ENCODE results near the gene KLRC2.
"Not testable (repeated sequence)": the region's sequence is repeated elsewhere in the genome, so short reads cannot be mapped to it uniquely, and the experiment has no call there.

The KLRC2 gene

DNA sequence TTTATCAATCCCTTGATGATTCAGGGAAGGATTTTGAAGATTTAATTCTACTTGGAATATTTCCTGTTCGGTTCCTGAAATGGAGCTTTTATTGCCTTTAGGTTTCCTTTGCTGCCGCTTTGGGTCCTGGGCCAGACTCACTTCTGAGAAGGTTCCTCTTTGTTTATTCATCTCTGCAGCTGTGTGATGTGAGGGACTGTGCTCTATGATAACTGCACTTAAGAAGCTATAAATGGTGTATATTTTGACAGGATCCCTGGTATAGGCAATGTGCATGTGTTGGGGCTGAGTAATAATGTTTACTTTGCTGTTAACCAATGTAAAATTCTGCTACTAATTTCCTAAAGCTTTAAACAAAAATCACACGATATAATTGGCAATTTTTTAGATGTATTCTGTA is at the start of gene KLRC2:
KLRC2 (minus strand) TSS at position 195 of the 400 bp plus-strand sequence; CDS start at position 171, 24 bp downstream.
- not testable (repeated sequence) for DNase-seq

GRCh38 chr12:10481901-10482300 is 46.1 kb upstream of the KLRC2 start:
- DNase-seq: not testable (repeated sequence)

DNA sequence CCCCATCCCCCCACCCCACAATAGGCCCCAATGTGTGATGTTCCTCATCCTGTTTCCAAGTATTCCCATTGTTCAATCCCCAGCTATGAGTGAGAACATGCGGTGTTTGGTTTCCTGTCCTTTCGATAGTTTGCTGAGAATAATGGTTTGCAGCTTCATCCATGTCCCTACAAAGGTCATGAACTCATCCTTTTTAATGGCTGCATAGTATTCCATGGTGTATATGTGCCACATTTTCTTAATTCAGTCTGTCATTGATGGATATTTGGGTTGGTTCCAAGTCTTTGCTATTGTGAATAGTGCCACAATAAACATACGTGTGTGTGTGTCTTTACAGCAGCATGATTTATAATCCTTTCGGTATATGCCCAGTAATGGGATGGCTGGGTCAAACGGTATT is 37.0 kb upstream of the KLRC2 start:
- DNase-seq: not testable (repeated sequence)

DNA sequence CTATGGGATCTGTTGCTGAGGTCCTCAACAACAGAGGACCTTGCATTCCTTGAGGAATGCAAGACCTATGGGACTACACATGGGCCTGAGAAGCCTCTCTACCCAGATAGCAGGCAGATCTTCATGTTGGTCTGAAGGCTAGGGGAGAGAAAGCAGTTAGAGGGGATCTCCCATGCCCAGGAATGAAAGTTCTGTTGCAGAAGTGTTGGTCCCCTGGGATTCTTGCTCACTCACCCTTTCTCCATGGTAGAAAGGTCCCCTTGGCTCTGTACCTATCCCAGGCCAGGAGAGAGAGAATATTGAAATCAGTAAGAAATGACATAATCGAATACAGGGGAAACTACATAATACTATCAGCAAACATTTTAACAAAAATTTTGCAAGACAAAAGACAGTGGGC is 33.9 kb upstream of the KLRC2 start:
- no peak for DNase-seq

DNA sequence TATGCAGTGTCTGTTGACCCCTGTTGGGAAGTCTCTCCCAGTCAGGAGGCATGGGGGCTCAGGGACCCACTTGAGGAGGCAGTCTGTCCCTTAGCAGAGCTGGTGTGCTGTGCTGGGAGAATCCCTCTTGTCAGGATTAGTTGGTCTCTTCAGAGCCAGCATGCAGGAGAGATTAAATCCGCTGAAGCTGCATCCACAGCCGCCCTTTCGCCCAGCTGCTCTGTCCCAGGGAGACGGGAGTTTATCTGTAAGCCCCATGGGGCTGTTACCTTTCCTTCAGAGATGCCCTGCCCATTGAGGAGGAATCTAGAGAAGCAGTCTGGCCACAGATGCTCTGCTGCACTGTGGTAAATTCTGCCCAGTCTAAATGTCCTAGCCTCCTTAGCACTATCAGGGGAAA is 30.5 kb upstream of the KLRC2 start:
- DNase-seq: no peak

DNA sequence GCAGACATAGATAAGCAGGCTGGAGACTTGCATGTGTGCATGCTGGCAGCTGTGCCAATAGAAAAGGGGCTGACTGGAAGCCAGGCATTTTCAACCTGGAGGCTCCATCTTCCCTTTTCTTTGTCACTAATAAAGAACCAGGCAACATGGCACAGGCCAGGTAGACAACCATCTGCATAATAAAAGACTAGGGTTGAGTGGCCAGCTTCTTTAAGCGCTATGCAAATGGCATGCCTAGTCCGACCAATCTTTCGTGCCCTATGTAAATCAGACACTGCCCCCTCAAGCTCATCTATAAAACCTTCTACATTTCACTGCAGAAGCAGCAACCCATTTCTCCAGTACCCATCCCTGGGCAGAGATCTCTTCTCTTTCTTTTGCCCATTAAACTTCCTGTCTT is 21.9 kb upstream of the KLRC2 start:
- DNase-seq: no peak

GRCh38 chr12:10456856-10457255 is 21.0 kb upstream of the KLRC2 start:
- DNase-seq: no peak

- no peak for DNase-seq
Measured at GRCh38 chr12:10455766-10456165, 20.0 kb upstream of the KLRC2 start.

- DNase-seq: no peak
Measured at GRCh38 chr12:10454531-10454930, 18.7 kb upstream of the KLRC2 start.

- DNase-seq: no peak
Measured at GRCh38 chr12:10453156-10453555, 17.3 kb upstream of the KLRC2 start, which contains the start of gene KLRC1. TSS of gene KLRC1 (minus strand) at chr12:10453377. CDS start at chr12:10451156, 2,221 bp downstream.

DNA sequence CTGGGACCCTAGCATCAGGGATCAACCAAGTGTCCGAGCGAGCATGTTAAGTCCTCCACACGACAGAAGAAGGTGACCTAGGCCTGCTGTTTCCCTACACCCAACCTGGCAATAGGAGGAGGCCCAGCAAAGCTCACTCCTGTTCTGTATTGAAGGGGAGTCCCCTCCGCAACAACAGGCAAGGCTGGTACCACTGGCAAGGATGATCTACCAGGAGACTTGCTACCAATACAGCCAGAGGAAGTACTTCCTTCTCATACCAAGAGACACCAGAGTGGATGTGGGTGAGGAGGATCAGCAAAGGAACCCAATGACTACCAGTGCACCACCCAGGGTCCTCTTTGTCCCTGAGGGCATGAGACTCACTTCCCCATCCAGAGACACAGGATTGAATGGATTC is 12.4 kb upstream of the KLRC2 start:
- no peak for DNase-seq

DNA sequence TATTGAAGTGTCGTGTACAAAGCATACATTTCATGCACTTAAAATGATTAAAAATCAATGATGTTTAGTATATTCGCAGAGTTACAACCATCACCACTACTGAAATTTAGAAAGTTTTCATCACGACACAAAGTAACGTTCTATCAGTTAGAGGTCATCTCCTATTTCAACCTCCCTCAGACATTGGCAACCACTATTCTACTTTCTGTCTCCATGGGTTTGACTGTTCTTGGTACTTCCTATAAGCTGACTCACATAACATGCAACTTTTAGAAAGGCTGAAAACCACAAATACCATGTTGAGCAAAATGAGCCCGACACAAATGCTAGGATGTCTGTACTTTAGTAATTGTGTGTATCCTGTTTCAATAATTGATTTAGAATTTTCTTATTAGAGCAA is 10.2 kb upstream of the KLRC2 start:
- DNase-seq: not testable (repeated sequence)

DNA sequence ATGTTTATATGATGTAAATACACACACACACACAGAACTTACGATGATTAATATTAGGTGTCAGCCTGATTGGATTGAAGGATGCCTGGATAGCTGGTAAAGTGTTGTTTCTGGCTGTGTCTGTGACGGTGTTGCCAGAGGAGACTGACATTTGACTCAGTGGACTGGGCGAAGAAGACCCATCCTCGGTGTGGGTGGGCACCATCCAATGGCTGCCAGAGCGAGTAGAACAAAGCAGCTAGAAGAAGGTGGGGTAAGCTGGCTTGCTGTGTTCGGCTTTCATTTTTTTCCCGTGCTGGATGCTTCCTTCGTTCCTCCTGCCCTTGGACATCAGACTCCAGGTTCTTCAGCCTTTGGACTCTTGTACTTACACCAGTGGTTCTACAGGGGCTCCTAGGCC is 5.3 kb upstream of the KLRC2 start:
- DNase-seq: not testable (repeated sequence)

DNA sequence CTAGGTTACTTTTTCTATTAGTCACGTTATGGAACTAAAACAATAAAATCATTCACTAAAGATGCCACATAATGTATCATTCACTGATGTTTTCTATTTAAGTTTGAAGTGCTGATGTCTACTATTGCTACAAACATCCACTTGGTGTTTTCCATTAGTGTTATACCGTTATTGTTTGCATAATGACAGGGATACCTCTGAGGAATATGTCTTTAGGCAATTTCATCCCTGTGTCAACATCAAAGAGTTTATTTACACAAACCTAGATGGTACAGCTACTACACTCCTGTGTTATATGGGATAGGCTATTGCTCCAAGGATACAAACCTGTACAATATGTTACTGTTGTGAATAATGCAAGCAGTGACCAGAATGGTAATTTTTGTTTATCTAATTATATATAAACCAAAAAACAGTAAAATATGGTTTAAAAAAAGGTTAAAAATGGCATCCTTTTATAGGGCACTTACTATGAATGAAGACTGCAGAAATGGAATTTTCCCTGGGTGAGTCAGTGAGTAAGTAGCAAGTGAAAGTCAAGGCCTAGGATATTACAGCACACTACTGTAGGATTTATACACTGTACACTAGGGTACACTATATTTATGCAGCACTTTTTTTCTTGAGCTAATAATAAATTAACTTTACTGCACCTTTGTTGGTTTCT is 3.9 kb upstream of the KLRC2 start:
- DNase-seq: not testable (repeated sequence)

- not testable (repeated sequence) for DNase-seq
Measured at GRCh38 chr12:10437601-10438000, 1.8 kb upstream of the KLRC2 start.

- not testable (repeated sequence) for DNase-seq
Measured at GRCh38 chr12:10430623-10431022, 5.2 kb downstream of the KLRC2 start.

DNA sequence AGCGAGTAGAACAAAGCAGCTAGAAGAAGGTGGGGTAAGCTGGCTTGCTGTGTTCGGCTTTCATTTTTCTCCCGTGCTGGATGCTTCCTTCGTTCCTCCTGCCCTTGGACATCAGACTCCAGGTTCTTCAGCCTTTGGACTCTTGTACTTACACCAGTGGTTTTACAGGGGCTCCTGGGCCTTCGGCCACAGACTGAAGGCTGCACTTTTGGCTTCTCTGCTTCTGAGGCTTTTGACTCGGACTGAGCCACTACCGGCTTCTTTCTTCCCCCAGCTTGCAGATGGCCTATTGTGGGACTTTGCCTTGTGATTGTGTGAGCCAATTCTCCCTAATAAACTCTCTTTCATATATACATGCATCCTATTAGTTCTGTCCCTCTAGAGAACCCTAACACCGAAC is 9.9 kb downstream of the KLRC2 start:
- not testable (repeated sequence) for DNase-seq

DNA sequence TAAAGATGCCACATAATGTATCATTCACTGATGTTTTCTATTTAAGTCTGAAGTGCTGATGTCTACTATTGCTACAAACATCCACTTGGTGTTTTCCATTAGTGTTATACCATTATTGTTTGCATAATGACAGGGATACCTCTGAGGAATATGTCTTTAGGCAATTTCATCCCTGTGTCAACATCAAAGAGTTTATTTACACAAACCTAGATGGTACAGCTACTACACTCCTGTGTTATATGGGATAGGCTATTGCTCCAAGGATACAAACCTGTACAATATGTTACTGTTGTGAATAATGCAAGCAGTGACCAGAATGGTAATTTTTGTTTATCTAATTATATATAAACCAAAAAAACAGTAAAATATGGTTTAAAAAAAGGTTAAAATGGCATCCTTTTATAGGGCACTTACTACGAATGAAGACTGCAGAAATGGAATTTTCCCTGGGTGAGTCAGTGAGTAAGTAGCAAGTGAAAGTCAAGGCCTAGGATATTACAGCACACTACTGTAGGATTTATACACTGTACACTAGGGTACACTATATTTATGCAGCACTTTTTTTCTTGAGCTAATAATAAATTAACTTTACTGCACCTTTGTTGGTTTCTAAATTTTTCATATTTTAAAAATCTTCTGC is 11.4 kb downstream of the KLRC2 start:
- not testable (repeated sequence) for DNase-seq

GRCh38 chr12:10422159-10422558 is 13.7 kb downstream of the KLRC2 start:
- not testable (repeated sequence) for DNase-seq

GRCh38 chr12:10420334-10420733 is 15.5 kb downstream of the KLRC2 start, which contains the start of gene KLRC3:
TSS of gene KLRC3 (minus strand) at chr12:10420595. CDS start at chr12:10420550, 45 bp downstream.
- DNase-seq: not testable (repeated sequence)

DNA sequence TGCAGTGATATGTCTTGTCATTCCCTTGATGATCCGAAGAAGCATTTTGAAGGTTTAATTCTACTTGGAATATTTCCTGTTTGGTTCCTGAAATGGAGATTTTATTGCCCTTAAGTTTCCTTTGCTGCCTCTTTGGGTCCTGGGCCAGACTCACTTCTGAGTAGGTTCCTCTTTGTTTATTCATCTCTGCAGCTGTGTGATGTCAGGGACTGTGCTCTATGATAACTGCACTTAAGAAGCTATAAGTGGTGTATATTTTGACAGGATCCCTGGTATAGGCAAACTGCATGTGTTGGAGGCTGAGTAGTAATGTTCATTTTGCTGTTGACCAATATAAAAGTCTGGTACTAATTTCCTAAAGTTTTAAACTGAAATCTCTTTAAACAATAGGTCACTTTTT is 26.4 kb downstream of the KLRC2 start, which contains the start of gene KLRC4:
KLRC4 (minus strand) TSS at position 366 of the 400 bp plus-strand sequence; CDS start at position 184, 182 bp downstream.
- no peak for DNase-seq

GRCh38 chr12:10408842-10409241 is 27.0 kb downstream of the KLRC2 start:
- DNase-seq: no peak

- DNase-seq: no peak
Measured at GRCh38 chr12:10406725-10407124, 29.1 kb downstream of the KLRC2 start.

DNA sequence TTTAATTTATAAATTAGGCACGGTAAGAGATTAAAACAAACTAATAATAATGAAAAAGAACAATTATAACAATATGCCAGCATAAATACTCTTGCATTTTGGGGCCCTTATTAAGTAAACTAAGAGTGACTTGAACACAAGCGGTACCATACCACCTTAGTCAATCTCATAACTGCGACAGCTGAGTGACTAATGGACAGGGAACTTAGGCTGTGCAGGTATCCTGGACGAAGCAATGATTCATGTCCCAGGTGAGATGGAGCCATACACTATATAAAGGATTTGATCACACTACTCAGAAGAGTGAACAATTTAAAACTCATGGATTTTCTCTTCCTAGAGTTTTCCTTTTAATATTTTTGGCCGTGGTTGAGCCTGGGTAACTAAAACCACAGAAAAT is 30.5 kb downstream of the KLRC2 start:
- DNase-seq: no peak

All from activated CD4-positive, alpha-beta T cell treated with anti-CD3 and anti-CD28 coated beads, Interleukin-2, amount 50 U/mL, for 1 hour (primary cell).